ENCODE data around the gene THSD7B.

DNA sequence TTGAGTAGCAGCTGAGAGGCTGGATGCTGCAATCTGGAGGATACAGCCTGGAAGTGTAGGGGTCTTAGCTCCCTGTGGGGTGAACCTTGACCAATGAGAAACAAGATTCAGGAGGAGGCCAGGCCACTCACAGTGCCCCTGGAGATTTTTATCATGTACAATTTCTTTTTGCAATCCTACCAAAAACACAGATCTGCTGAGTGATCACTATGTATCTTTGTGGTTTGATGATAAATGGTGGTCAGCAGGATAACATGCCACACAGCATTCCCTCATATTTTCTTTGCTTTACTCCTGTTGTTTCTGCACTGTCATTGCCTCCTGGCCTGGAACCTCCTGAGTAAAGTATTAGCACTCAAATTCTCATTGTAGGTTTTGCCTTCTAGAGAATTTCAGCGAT lies 357.9 kb downstream of the THSD7B start:
- TF ChIP-seq, protein P1, sequence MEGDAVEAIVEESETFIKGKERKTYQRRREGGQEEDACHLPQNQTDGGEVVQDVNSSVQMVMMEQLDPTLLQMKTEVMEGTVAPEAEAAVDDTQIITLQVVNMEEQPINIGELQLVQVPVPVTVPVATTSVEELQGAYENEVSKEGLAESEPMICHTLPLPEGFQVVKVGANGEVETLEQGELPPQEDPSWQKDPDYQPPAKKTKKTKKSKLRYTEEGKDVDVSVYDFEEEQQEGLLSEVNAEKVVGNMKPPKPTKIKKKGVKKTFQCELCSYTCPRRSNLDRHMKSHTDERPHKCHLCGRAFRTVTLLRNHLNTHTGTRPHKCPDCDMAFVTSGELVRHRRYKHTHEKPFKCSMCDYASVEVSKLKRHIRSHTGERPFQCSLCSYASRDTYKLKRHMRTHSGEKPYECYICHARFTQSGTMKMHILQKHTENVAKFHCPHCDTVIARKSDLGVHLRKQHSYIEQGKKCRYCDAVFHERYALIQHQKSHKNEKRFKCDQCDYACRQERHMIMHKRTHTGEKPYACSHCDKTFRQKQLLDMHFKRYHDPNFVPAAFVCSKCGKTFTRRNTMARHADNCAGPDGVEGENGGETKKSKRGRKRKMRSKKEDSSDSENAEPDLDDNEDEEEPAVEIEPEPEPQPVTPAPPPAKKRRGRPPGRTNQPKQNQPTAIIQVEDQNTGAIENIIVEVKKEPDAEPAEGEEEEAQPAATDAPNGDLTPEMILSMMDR (IDR thresholded peaks at IDR 0.05), result no peak
- TF ChIP-seq POLR2A (IDR thresholded peaks at IDR 0.05), result no peak
